Caco-2 (cell line): ENCODE measurements around the gene BRF1. TPM values are rescaled to one million over a fixed set of nuclear protein-coding genes. Genes with fewer than 3 reads are reported as not detected.

Experiments used
- BruUV-seq: library from RNA; stranded (reverse); fragments of 400-500 nt; replicated peaks from 2 replicates; lab custom pipeline; 2021; lab: Mats Ljungman, UMichigan
- CTCF ChIA-PET: fragments of 300-600 bp; sonication (Branson Sonifier 250); formaldehyde crosslinking; loops from one replicate; lab custom pipeline; 2022; ENCODE audit warnings: antibody characterized with exemption; lab: Charles Lee
- POLR2A ChIA-PET: fragments of 300-600 bp; sonication (Branson Sonifier 250); formaldehyde crosslinking; loops from one replicate; lab custom pipeline; 2022; ENCODE audit warnings: antibody characterized with exemption; lab: Charles Lee
- DNase-seq, 2 experiments: peaks; one replicate each; pipeline versions ENCODE4 v3.0.0 to v3.0.0-alpha.2; 2020 to 2022
- H3K27me3 ChIP-seq: replicated peaks from 2 replicates; pipeline ENCODE4 v1.6.0; 2011; ENCODE audit warnings: low read length; ENCODE audit not compliant: control insufficient read depth, insufficient read depth
- H3K36me3 ChIP-seq: 2 replicates; pipeline ENCODE4 v1.5.1; 2011; ENCODE audit warnings: low read length; ENCODE audit not compliant: control insufficient read depth, insufficient read depth
- H3K4me1 ChIP-seq: fragments of 250-450 bp; sonication (Bioruptor Pico); 2 replicates; pipeline ENCODE4 v1.5.1; 2020; ENCODE audit warnings: mild to moderate bottlenecking
- H3K4me3 ChIP-seq: 2 replicates; pipeline ENCODE4 v1.5.1; 2011; ENCODE audit warnings: low read depth, mild to moderate bottlenecking, control low read depth, low read length
- H3K9me3 ChIP-seq: fragments of 250-450 bp; sonication (Bioruptor Pico); 2 replicates; pipeline ENCODE4 v1.5.1; 2020; ENCODE audit warnings: mild to moderate bottlenecking, moderate library complexity
- H3K27ac Mint-ChIP-seq: one replicate; pipeline ENCODE4 v1.8.0; 2022; ENCODE audit warnings: mixed read lengths; ENCODE audit not compliant: unreplicated experiment
- H3K27me3 Mint-ChIP-seq: one replicate; pipeline ENCODE4 v1.8.0; 2022; ENCODE audit warnings: mixed read lengths; ENCODE audit not compliant: insufficient read depth, unreplicated experiment
- H3K36me3 Mint-ChIP-seq: one replicate; pipeline ENCODE4 v1.8.0; 2022; ENCODE audit warnings: mild to moderate bottlenecking, mixed read lengths; ENCODE audit not compliant: insufficient read depth, unreplicated experiment
- H3K4me1 Mint-ChIP-seq: one replicate; pipeline ENCODE4 v1.8.0; 2022; ENCODE audit warnings: low read depth, mixed read lengths; ENCODE audit not compliant: unreplicated experiment
- H3K4me3 Mint-ChIP-seq: one replicate; pipeline ENCODE4 v1.8.0; 2022; ENCODE audit warnings: mild to moderate bottlenecking, moderate library complexity, mixed read lengths; ENCODE audit not compliant: unreplicated experiment
- H3K9me3 Mint-ChIP-seq: one replicate; pipeline ENCODE4 v1.8.0; 2022; ENCODE audit warnings: mixed read lengths; ENCODE audit not compliant: unreplicated experiment
- intact Hi-C: fragments of 100-400 bp; cut with micrococcal nuclease; formaldehyde crosslinking; loops from one replicate; pipeline ENCODE4 v1.10.0; 2022; ENCODE audit not compliant: unreplicated experiment
- total RNA-seq: library from RNA; stranded (reverse); gene quantifications from 2 replicates; pipeline ENCODE4 v1.2.3, GENCODE V29; 2022
- TF ChIP-seq, protein P1 (sequence below), 2 experiments: fragments of 200-600 bp in 1 of 2; IDR thresholded peaks; 1 replicate in 1 of 2; 2 replicates in 1 of 2; pipeline versions ENCODE4 v1.5.1 to v1.8.0; 2011 to 2022; ENCODE audit warnings: antibody characterized with exemption in 1 of 2, control low read depth in 1 of 2, inconsistent platforms in 1 of 2, low read depth in 1 of 2, low read length in 1 of 2, mild to moderate bottlenecking in 1 of 2, moderate library complexity in 1 of 2; ENCODE audit not compliant: insufficient read depth in 1 of 2, severe bottlenecking in 1 of 2, unreplicated experiment in 1 of 2

Gene BRF1
- total RNA-seq, 1 experiment from 2014 or later: 43.6 TPM

DNA sequence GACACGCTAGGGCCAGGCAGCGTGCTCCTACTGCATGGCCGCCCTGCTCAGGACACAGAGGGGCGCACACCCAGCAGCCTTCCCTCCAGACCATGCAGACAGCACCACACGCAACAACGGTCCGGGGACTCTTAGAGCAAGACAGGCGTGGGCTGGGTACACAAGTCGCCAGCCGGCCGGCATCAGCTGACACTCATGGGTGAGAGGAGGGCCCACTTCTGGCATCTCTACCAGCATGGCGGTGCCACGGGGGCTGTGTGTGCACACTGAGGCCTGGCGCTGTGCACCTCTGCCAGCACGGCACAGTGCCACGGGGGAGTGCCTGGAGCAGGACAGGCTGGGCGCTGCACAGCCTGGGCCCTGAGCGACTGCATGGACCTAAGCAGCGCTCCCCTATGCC is 59.2 kb downstream of the BRF1 start:
- H3K36me3 Mint-ChIP-seq: peaks cover 12% of the 10 kb centered on the region
- Histone ChIP-seq H3K9me3 (no peaks in the 10 kb centered on the region), H3K4me3 (no peak overlapping the region), H3K36me3 (peaks cover 1% of the 10 kb centered on the region), H3K4me1 (no peaks in the 10 kb centered on the region), H3K27me3 (no peaks in the 10 kb centered on the region)
- TF ChIP-seq, protein P1, sequence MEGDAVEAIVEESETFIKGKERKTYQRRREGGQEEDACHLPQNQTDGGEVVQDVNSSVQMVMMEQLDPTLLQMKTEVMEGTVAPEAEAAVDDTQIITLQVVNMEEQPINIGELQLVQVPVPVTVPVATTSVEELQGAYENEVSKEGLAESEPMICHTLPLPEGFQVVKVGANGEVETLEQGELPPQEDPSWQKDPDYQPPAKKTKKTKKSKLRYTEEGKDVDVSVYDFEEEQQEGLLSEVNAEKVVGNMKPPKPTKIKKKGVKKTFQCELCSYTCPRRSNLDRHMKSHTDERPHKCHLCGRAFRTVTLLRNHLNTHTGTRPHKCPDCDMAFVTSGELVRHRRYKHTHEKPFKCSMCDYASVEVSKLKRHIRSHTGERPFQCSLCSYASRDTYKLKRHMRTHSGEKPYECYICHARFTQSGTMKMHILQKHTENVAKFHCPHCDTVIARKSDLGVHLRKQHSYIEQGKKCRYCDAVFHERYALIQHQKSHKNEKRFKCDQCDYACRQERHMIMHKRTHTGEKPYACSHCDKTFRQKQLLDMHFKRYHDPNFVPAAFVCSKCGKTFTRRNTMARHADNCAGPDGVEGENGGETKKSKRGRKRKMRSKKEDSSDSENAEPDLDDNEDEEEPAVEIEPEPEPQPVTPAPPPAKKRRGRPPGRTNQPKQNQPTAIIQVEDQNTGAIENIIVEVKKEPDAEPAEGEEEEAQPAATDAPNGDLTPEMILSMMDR (IDR thresholded peaks at IDR 0.05; ENCODE audit: insufficient read depth in 1 of 2, low read depth in 1 of 2, low read length in 1 of 2, severe bottlenecking in 1 of 2, unreplicated experiment in 1 of 2): no peak
- no peak overlapping the region for H3K27ac Mint-ChIP-seq
- H3K4me3 Mint-ChIP-seq: no peak overlapping the region
- no peaks in the 10 kb centered on the region for H3K9me3 Mint-ChIP-seq
- POLR2A ChIA-PET: no interaction called here
- BruUV-seq: no TSS peak
- no peaks in the 10 kb centered on the region for H3K27me3 Mint-ChIP-seq
- no peak for DNase-seq
- CTCF ChIA-PET: no interaction called here
- intact Hi-C loops: no loop called here
- no peaks in the 10 kb centered on the region for H3K4me1 Mint-ChIP-seq

DNA sequence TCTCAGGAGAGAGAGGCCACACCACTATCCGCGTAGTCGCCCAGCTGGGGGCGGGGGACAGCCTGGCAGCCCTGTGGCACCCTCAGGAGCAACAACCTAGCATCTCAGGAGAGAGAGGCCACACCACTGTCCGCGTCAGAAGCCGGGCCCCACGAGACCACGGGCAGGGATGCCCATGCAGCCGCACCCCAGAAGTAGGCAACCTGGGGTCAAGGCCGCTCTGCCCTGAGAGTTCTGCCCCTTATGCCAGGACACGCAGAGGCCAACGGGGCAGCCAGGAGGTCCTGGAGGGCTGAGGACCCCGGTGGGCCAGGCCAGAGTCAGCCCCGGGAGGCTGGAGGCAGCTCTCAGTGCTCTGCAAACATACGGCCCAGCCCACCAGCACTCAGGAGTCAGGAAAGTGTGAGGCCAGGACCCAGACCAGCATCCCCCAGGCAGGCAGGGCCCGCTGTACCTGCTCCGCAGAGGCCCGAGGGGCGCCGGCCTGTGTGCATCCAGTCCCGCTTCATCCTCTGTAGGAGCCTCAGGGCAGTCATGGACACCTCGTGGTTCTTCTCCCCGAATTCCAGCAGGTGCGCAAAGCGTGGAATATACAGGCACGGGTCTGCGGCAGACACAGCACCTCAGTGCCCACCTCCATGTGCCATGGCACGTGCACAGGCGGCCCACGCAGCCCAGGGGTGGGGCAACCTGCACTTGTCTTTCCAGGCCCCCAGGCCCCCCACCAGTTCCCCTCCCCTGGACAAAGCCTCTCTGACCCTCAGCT is 59.8 kb downstream of the BRF1 start:
- CTCF ChIA-PET: no interaction called here
- Mint-ChIP-seq H3K36me3 (peaks cover 12% of the 10 kb centered on the region), H3K27me3 (no peaks in the 10 kb centered on the region), H3K27ac (no peak overlapping the region), H3K4me3 (no peak overlapping the region), H3K4me1 (no peaks in the 10 kb centered on the region), H3K9me3 (no peaks in the 10 kb centered on the region)
- H3K36me3 ChIP-seq: peaks cover 1% of the 10 kb centered on the region
- H3K4me1 ChIP-seq: no peaks in the 10 kb centered on the region
- TF ChIP-seq, protein P1 (IDR thresholded peaks at IDR 0.05; ENCODE audit: insufficient read depth in 1 of 2, low read depth in 1 of 2, low read length in 1 of 2, severe bottlenecking in 1 of 2, unreplicated experiment in 1 of 2): no peak
- no peaks in the 10 kb centered on the region for H3K27me3 ChIP-seq
- no TSS peak for BruUV-seq
- H3K4me3 ChIP-seq: no peak overlapping the region
- POLR2A ChIA-PET: no interaction called here
- DNase-seq: no peak
- intact Hi-C loops: no loop called here
- H3K9me3 ChIP-seq: no peaks in the 10 kb centered on the region

DNA sequence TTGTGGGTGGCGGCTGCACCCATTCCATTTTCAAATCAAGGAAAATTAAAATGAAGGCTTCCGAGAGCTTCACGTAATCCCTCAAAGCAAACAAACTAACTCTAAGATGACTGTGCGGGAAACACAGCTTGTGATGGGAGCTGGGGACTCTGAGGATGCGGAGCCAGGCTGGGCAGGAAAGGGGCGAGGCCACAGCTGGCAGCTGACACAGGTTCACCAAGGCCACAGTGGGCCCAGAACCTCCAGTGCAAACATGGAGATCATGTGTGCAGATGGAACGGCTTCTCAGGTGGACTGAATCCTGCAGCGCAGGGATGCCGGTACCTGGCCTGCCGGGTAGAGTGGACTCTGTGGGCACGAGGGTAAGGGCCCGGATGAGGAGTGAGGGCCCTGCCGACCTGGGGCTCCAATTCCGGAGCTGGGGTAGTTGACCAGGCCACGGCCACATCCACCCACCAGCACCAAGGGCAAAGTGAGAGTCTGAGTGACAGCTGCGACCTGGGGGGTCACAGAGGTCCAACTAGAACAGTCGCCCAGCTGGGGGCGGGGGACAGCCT is 71.6 kb downstream of the BRF1 start:
- H3K27me3 Mint-ChIP-seq: no peaks in the 10 kb centered on the region
- Histone ChIP-seq H3K36me3 (no peaks in the 10 kb centered on the region; the same call in 1 of the 2 replicates), H3K9me3 (no peaks in the 10 kb centered on the region), H3K27me3 (no peaks in the 10 kb centered on the region), H3K4me1 (no peaks in the 10 kb centered on the region), H3K4me3 (no peak overlapping the region)
- no TSS peak for BruUV-seq
- H3K9me3 Mint-ChIP-seq: no peaks in the 10 kb centered on the region
- H3K27ac Mint-ChIP-seq: no peak overlapping the region
- DNase-seq: no peak
- H3K36me3 Mint-ChIP-seq: peaks cover 20% of the 10 kb centered on the region
- CTCF ChIA-PET: no interaction called here
- TF ChIP-seq, protein P1 (IDR thresholded peaks at IDR 0.05; ENCODE audit: insufficient read depth in 1 of 2, low read depth in 1 of 2, low read length in 1 of 2, severe bottlenecking in 1 of 2, unreplicated experiment in 1 of 2): no peak
- POLR2A ChIA-PET: no interaction called here
- intact Hi-C loops: no loop called here
- H3K4me3 Mint-ChIP-seq: no peak overlapping the region
- H3K4me1 Mint-ChIP-seq: no peaks in the 10 kb centered on the region
